HCT116 (cell line): Measurements from ENCODE around the gene CDK2AP2. TPM values are rescaled to one million over a fixed set of nuclear protein-coding genes. Genes with fewer than 3 reads are reported as not detected.

Source experiments
- ATAC-seq: fragments of 200-7000 bp; cut with Tn5 transposase; 2 replicates; pipeline ENCODE4 v1.9.1; 2020; ENCODE audit warnings: mild to moderate bottlenecking, moderate library complexity
- BruUV-seq: library from RNA; stranded (reverse); fragments of 400-500 nt; replicated peaks from 2 replicates; lab custom pipeline; 2021; lab: Mats Ljungman, UMichigan
- CTCF ChIA-PET: fragments of 300-600 bp; sonication (Branson Sonifier 250); formaldehyde crosslinking; loops from one replicate; lab custom pipeline; 2021; ENCODE audit warnings: antibody characterized with exemption; lab: Charles Lee
- POLR2A ChIA-PET: fragments of 300-600, 350-600 bp; sonication (Branson Sonifier 250); formaldehyde crosslinking; loops from one replicate; lab custom pipeline; 2021; ENCODE audit warnings: antibody characterized with exemption; lab: Charles Lee
- RAD21 ChIA-PET, 2 experiments: fragments of 300-600 bp; sonication (Branson Sonifier 250); formaldehyde crosslinking; loops; one replicate each; lab custom pipeline; 2023; ENCODE audit warnings: low total read pairs in 2 of 2; ENCODE audit not compliant: uncharacterized antibody in 2 of 2, unreplicated experiment in 2 of 2, low non-redundant PET in 1 of 2; lab: Charles Lee
- DNase-seq: peaks from one replicate; pipeline ENCODE4 v3.0.0-alpha.2; 2010; ENCODE audit warnings: low read depth, low spot score
- H2AFZ ChIP-seq: fragments of 200-600 bp; shearing (Covaris generic), sonication (generic); 2 replicates; pipeline ENCODE4 v1.6.1; 2017; ENCODE audit warnings: low read depth, mixed run types, mixed read lengths, antibody characterized with exemption, low read length; ENCODE audit not compliant: poor library complexity, severe bottlenecking
- H3K27ac ChIP-seq: 2 replicates; pipeline ENCODE4 v1.5.1; 2012; ENCODE audit warnings: low read depth, low read length
- H3K27me3 ChIP-seq: fragments of 200-600 bp; sonication (generic); 2 replicates; pipeline ENCODE4 v1.6.1; 2016; ENCODE audit warnings: mixed run types, low read length, mixed read lengths; ENCODE audit not compliant: insufficient read depth
- H3K36me3 ChIP-seq, 2 experiments: fragments of 200-500 bp in 1 of 2; fragments of 200-600 bp in 1 of 2; sonication (Bioruptor generic) in 1 of 2; sonication (generic) in 1 of 2; 2 replicates each; pipeline versions ENCODE4 v1.5.1 to v1.6.1; 2014 to 2016; ENCODE audit warnings: low read length in 2 of 2, inconsistent platforms in 1 of 2, mixed read lengths in 1 of 2, mixed run types in 1 of 2; ENCODE audit not compliant: insufficient read depth in 2 of 2, control insufficient read depth in 1 of 2
- H3K4me1 ChIP-seq, 2 experiments: fragments of 200-600 bp in 1 of 2; sonication (generic) in 1 of 2; 2 replicates each; pipeline versions ENCODE4 v1.5.1 to v1.6.1; 2012 to 2017; ENCODE audit warnings: low read length in 2 of 2, inconsistent platforms in 1 of 2, mild to moderate bottlenecking in 1 of 2, mixed read lengths in 1 of 2, mixed run types in 1 of 2, moderate library complexity in 1 of 2; ENCODE audit not compliant: insufficient read depth in 2 of 2, control insufficient read depth in 1 of 2
- H3K4me2 ChIP-seq: fragments of 200-600 bp; sonication (generic); 2 replicates; pipeline ENCODE4 v1.6.1; 2017; ENCODE audit warnings: mixed run types, low read length, mixed read lengths
- H3K4me3 ChIP-seq, 2 experiments: fragments of 200-600 bp in 1 of 2; sonication (generic) in 1 of 2; replicated peaks in 1 of 2; 2 replicates each; pipeline ENCODE4 v1.5.1; 2011 to 2016; ENCODE audit warnings: low read length in 2 of 2, control low read depth in 1 of 2, low read depth in 1 of 2, mild to moderate bottlenecking in 1 of 2, mixed read lengths in 1 of 2, mixed run types in 1 of 2
- H3K79me2 ChIP-seq: fragments of 200-600 bp; sonication (generic); 2 replicates; pipeline ENCODE4 v1.6.1; 2017; ENCODE audit warnings: mild to moderate bottlenecking, mixed run types, low read length, moderate library complexity, mixed read lengths; ENCODE audit not compliant: insufficient read depth
- H3K9ac ChIP-seq: fragments of 200-600 bp; sonication (generic); 2 replicates; pipeline ENCODE4 v1.6.1; 2016; ENCODE audit warnings: low read length, mixed read lengths
- H3K9me2 ChIP-seq: fragments of 200-600 bp; sonication (generic), shearing (Covaris generic); 2 replicates; pipeline ENCODE4 v1.6.1; 2017; ENCODE audit warnings: mixed run types, mild to moderate bottlenecking, moderate library complexity; ENCODE audit not compliant: insufficient read depth
- H3K9me3 ChIP-seq, 2 experiments: fragments of 200-500 bp in 1 of 2; fragments of 200-600 bp in 1 of 2; sonication (Bioruptor generic) in 1 of 2; sonication (generic) in 1 of 2; 2 replicates each; pipeline ENCODE4 v1.6.1; 2014 to 2017; ENCODE audit warnings: low read length in 2 of 2, mixed read lengths in 2 of 2, inconsistent platforms in 1 of 2, low read depth in 1 of 2, mild to moderate bottlenecking in 1 of 2, mixed run types in 1 of 2, moderate library complexity in 1 of 2; ENCODE audit not compliant: control insufficient read depth in 1 of 2, insufficient read depth in 1 of 2
- H4K20me1 ChIP-seq: fragments of 200-600 bp; sonication (generic), shearing (Covaris generic); 2 replicates; pipeline ENCODE4 v1.6.1; 2017; ENCODE audit warnings: mixed run types, mild to moderate bottlenecking, moderate library complexity; ENCODE audit not compliant: insufficient read depth
- ATF3 ChIP-seq: IDR thresholded peaks from 2 replicates; pipeline ENCODE4 v1.6.1; 2012
- CTCF ChIP-seq, 3 experiments: fragments of 200-600 bp in 1 of 3; sonication (generic) in 1 of 3; IDR thresholded peaks in 2 of 3; conservative IDR thresholded peaks in 1 of 3; 2 replicates each; pipeline ENCODE4 v1.5.1; 2012 to 2017; ENCODE audit warnings: low read depth in 2 of 3, low read length in 2 of 3, antibody characterized with exemption in 1 of 3, borderline replicate concordance in 1 of 3, control low read depth in 1 of 3, mild to moderate bottlenecking in 1 of 3, mixed read lengths in 1 of 3, mixed run types in 1 of 3, moderate library complexity in 1 of 3; ENCODE audit not compliant: insufficient read depth in 1 of 3
- ELF1 ChIP-seq: IDR thresholded peaks from 2 replicates; pipeline ENCODE4 v1.6.1; 2012; ENCODE audit warnings: low read depth, borderline replicate concordance
- FOSL1 ChIP-seq: IDR thresholded peaks from 2 replicates; pipeline ENCODE4 v1.6.1; 2012; ENCODE audit warnings: low read depth
- JUND ChIP-seq: IDR thresholded peaks from 2 replicates; pipeline ENCODE4 v1.6.1; 2012
- MAX ChIP-seq: IDR thresholded peaks from 2 replicates; pipeline ENCODE4 v1.6.1; 2012
- POLR2AphosphoS5 ChIP-seq: IDR thresholded peaks from 2 replicates; pipeline ENCODE4 v1.6.1; 2011; ENCODE audit warnings: mild to moderate bottlenecking, low read depth, low read length, moderate library complexity
- RAD21 ChIP-seq: IDR thresholded peaks from 2 replicates; pipeline ENCODE4 v1.6.1; 2012; ENCODE audit warnings: low read depth, mild to moderate bottlenecking
- REST ChIP-seq: IDR thresholded peaks from 2 replicates; pipeline ENCODE4 v1.6.1; 2012; ENCODE audit warnings: low read depth
- SP1 ChIP-seq: IDR thresholded peaks from 2 replicates; pipeline ENCODE4 v1.6.1; 2012; ENCODE audit warnings: low read depth
- SRF ChIP-seq: IDR thresholded peaks from 2 replicates; pipeline ENCODE4 v1.6.1; 2012; ENCODE audit warnings: low read depth
- TCF7L2 ChIP-seq: IDR thresholded peaks from 2 replicates; pipeline ENCODE4 v1.7.0; 2011; ENCODE audit warnings: borderline replicate concordance, inconsistent platforms; ENCODE audit not compliant: insufficient read depth, insufficient read length; ENCODE audit errors: extremely low read depth
- YY1 ChIP-seq: IDR thresholded peaks from 2 replicates; pipeline ENCODE4 v1.6.1; 2011; ENCODE audit warnings: low read length, low read depth, moderate library complexity, mild to moderate bottlenecking; ENCODE audit not compliant: insufficient replicate concordance; ENCODE audit errors: extremely low read depth
- ZBTB33 ChIP-seq: IDR thresholded peaks from 2 replicates; pipeline ENCODE4 v1.6.1; 2011; ENCODE audit warnings: mild to moderate bottlenecking, low read length, moderate library complexity; ENCODE audit not compliant: insufficient replicate concordance; ENCODE audit errors: extremely low read depth
- intact Hi-C: fragments of 100-400 bp; cut with micrococcal nuclease; formaldehyde crosslinking; loops from 2 replicates; pipeline ENCODE4 v1.10.0; 2022
- total RNA-seq: library from RNA; stranded (reverse); gene quantifications from one replicate; pipeline ENCODE4 v1.2.1, GENCODE V29; 2021; ENCODE audit not compliant: unreplicated experiment

CDK2AP2 gene
- total RNA-seq, 1 experiment from 2014 or later = 53.6 TPM

- TF ChIP-seq SP1 (no peak), SRF (no peak), YY1 (no peak), MAX (no peak), JUND (no peak)
Observed at GRCh38 chr11:67489885-67490726, 17.9 kb downstream of the CDK2AP2 start (continued).

GRCh38 chr11:67489203-67489884 is 18.6 kb downstream of the CDK2AP2 start:
- Histone ChIP-seq H3K9me2 (no peaks in the 10 kb centered on the region), H3K27me3 (no peaks in the 10 kb centered on the region), H3K4me3 (no peak overlapping the region), H3K36me3 (no peaks in the 10 kb centered on the region; a peak in 2 of 4 replicates), H3K4me1 (peaks cover 7 to 13% of the 10 kb centered on the region in 2 experiments; a peak in 3 of 4 replicates), H3K9me3 (no peaks in the 10 kb centered on the region), H3K9ac (no peak overlapping the region), H3K79me2 (no peaks in the 10 kb centered on the region), H2AFZ (no peak overlapping the region), H3K27ac (no peak overlapping the region), H4K20me1 (no peaks in the 10 kb centered on the region), H3K4me2 (no peak overlapping the region)
- ChIA-PET POLR2A (no interaction called here), CTCF (no interaction called here), RAD21 (no interaction called here)
- intact Hi-C loops = no loop called here
- no peak for ATAC-seq
- no TSS peak for BruUV-seq
- no peak for DNase-seq
- TF ChIP-seq FOSL1 (no peak), TCF7L2 (no peak), MAX (no peak), POLR2AphosphoS5 (no peak), ZBTB33 (no peak), ATF3 (no peak), REST (no peak), ELF1 (no peak), RAD21 (no peak), CTCF (IDR thresholded peaks at IDR 0.05 in 2 of 3, conservative IDR thresholded peaks at IDR 0.05 in 1 of 3; ENCODE audit: borderline replicate concordance in 1 of 3, insufficient read depth in 1 of 3, low read depth in 2 of 3, low read length in 2 of 3) (no peak)
